Hindlimb muscle (tissue), 1 donor: Measurements from ENCODE around the gene FBXO10. TPM values are rescaled to one million over a fixed set of nuclear protein-coding genes. Genes with fewer than 3 reads are reported as not detected.
"Not testable (repeated sequence)": the region's sequence is repeated elsewhere in the genome, so short reads cannot be mapped to it uniquely, and the experiment has no call there.

Experiments
- DNase-seq: peaks from one replicate; pipeline ENCODE4 v3.0.0-alpha.2; 2013
- polyA plus RNA-seq: library from polyadenylated mRNA; unstranded; fragments of 120-200 nt; gene quantifications from one replicate; pipeline ENCODE4 v1.2.1, GENCODE V29; 2013; ENCODE audit not compliant: insufficient read length

Gene FBXO10
- polyA plus RNA-seq, 1 donor, result 45.1 TPM

GRCh38 chr9:37511016-37512010 is 64.9 kb downstream of the FBXO10 start:
- no peak for DNase-seq

- not testable (repeated sequence) for DNase-seq
Measured at GRCh38 chr9:37510053-37510452, 66.1 kb downstream of the FBXO10 start.

- no peak for DNase-seq
Measured at GRCh38 chr9:37509536-37509935, 66.6 kb downstream of the FBXO10 start.

GRCh38 chr9:37508834-37509206 is 67.4 kb downstream of the FBXO10 start:
- no peak for DNase-seq

- no peak for DNase-seq
Measured at GRCh38 chr9:37508135-37508833, 67.9 kb downstream of the FBXO10 start.

- no peak for DNase-seq
Measured at GRCh38 chr9:37507566-37508134, 68.5 kb downstream of the FBXO10 start.

GRCh38 chr9:37504605-37505004 is 71.6 kb downstream of the FBXO10 start:
- no peak for DNase-seq

GRCh38 chr9:37503736-37504135 is 72.4 kb downstream of the FBXO10 start:
- DNase-seq, result no peak

- no peak for DNase-seq
Measured at GRCh38 chr9:37501957-37502596, 74.1 kb downstream of the FBXO10 start.

GRCh38 chr9:37499297-37499696 is 76.9 kb downstream of the FBXO10 start:
- no peak for DNase-seq

- DNase-seq, result no peak
Measured at GRCh38 chr9:37498457-37498856, 77.7 kb downstream of the FBXO10 start.

GRCh38 chr9:37497320-37497719 is 78.9 kb downstream of the FBXO10 start:
- no peak for DNase-seq

GRCh38 chr9:37496020-37496419 is 80.2 kb downstream of the FBXO10 start:
- no peak for DNase-seq

GRCh38 chr9:37495571-37495970 is 80.6 kb downstream of the FBXO10 start:
- DNase-seq, result no peak

GRCh38 chr9:37491939-37492338 is 84.2 kb downstream of the FBXO10 start:
- no peak for DNase-seq

- DNase-seq, result peak; percentile 66
Measured at GRCh38 chr9:37486616-37487548, 89.3 kb downstream of the FBXO10 start.

- no peak for DNase-seq
Measured at GRCh38 chr9:37486256-37486615, 89.9 kb downstream of the FBXO10 start.

GRCh38 chr9:37485389-37486255 is 90.6 kb downstream of the FBXO10 start, which contains the start of gene POLR1E:
Gene POLR1E (plus strand): TSS chr9:37485948. CDS start chr9:37486048, 100 bp downstream.
- peak; percentile 91 for DNase-seq

- DNase-seq, result no peak
Measured at GRCh38 chr9:37480759-37481158, 95.4 kb downstream of the FBXO10 start.

- not testable (repeated sequence) for DNase-seq
Measured at GRCh38 chr9:37477987-37478619, 98.1 kb downstream of the FBXO10 start.
